Ovary (tissue), 3 donors: ENCODE results near the gene ITIH1.

ENCODE experiments used
- EP300 ChIP-seq: sonication (generic); formaldehyde crosslinking; IDR thresholded peaks from one replicate; pipeline ENCODE4 v1.6.1; 2017; ENCODE audit warnings: antibody characterized with exemption
- POLR2A ChIP-seq: fragments of 450-650 bp; IDR thresholded peaks from one replicate; pipeline ENCODE4 v1.6.1; 2017; ENCODE audit warnings: antibody characterized with exemption, mild to moderate bottlenecking, moderate library complexity
- TF ChIP-seq, protein P1 (sequence below), 3 donors: fragments of 450-650 bp in 2 of 3; fragments of 200-600 bp in 1 of 3; IDR thresholded peaks; one replicate each; pipeline versions ENCODE4 v1.5.1 to v1.8.0; 2016 to 2022; ENCODE audit warnings: antibody characterized with exemption in 3 of 3, mild to moderate bottlenecking in 1 of 3
- donor health status: DM: no; HTN: no; CAD: no.

DNA sequence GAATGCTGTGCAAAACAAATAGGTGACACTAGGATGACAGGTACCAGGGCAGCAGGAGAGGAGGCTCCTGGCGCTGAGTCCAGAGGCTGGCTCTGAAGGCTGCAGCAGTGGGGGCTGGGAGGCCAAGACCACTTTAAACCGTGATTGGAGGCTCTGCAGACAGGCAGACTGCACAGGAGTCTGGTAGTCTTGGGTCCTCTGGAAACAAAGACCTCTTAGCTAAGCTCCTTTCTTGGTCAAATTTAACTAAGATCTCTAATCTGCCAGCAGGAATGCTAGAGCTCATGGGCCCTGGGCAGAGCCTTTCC, 61.8 kb downstream of the ITIH1 start:
- TF ChIP-seq, protein P1, sequence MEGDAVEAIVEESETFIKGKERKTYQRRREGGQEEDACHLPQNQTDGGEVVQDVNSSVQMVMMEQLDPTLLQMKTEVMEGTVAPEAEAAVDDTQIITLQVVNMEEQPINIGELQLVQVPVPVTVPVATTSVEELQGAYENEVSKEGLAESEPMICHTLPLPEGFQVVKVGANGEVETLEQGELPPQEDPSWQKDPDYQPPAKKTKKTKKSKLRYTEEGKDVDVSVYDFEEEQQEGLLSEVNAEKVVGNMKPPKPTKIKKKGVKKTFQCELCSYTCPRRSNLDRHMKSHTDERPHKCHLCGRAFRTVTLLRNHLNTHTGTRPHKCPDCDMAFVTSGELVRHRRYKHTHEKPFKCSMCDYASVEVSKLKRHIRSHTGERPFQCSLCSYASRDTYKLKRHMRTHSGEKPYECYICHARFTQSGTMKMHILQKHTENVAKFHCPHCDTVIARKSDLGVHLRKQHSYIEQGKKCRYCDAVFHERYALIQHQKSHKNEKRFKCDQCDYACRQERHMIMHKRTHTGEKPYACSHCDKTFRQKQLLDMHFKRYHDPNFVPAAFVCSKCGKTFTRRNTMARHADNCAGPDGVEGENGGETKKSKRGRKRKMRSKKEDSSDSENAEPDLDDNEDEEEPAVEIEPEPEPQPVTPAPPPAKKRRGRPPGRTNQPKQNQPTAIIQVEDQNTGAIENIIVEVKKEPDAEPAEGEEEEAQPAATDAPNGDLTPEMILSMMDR (IDR thresholded peaks at IDR 0.05), result no peak
- no peak for TF ChIP-seq POLR2A
- TF ChIP-seq EP300, result no peak
